CD4-positive, alpha-beta T cell (primary cell): ENCODE results near the gene FBXL15. TPM values are rescaled to one million over a fixed set of nuclear protein-coding genes. Genes with fewer than 3 reads are reported as not detected.

ENCODE experiments used
- ATAC-seq: fragments of 200-7000 bp; cut with Tn5 transposase; one replicate; pipeline ENCODE4 v1.10.0; 2022; ENCODE audit warnings: mild to moderate bottlenecking; ENCODE audit not compliant: poor library complexity
- CTCF ChIA-PET: fragments of 350-600 bp; sonication (Branson Sonifier 250); formaldehyde crosslinking; loops from one replicate; lab custom pipeline; 2021; ENCODE audit warnings: antibody characterized with exemption, inconsistent platforms; lab: Charles Lee
- POLR2A ChIA-PET: fragments of 350-600 bp; sonication (Branson Sonifier 250); formaldehyde crosslinking; loops from one replicate; lab custom pipeline; 2021; ENCODE audit warnings: antibody characterized with exemption, inconsistent platforms; lab: Charles Lee
- DNase-seq, 14 experiments: peaks; one replicate each; pipeline ENCODE4 v3.0.0-alpha.2; 2013 to 2020; ENCODE audit warnings: mixed read lengths in 2 of 14
- H3K27ac ChIP-seq, 2 donors: one replicate each; pipeline versions ENCODE4 v1.5.1 to v1.7.0; 2013; ENCODE audit warnings: low read length in 2 of 2, low read depth in 1 of 2, mild to moderate bottlenecking in 1 of 2
- H3K27me3 ChIP-seq, 2 experiments: 1 replicate in 1 of 2; 2 replicates in 1 of 2; pipeline versions ENCODE4 v1.6.1 to v1.7.0; 2013; ENCODE audit warnings: low read length in 2 of 2, control low read depth in 1 of 2, mild to moderate bottlenecking in 1 of 2, moderate library complexity in 1 of 2; ENCODE audit not compliant: insufficient read depth in 2 of 2, control insufficient read depth in 1 of 2
- H3K36me3 ChIP-seq: one replicate; pipeline ENCODE4 v1.6.1; 2013; ENCODE audit warnings: low read length, control low read depth; ENCODE audit not compliant: insufficient read depth
- H3K4me1 ChIP-seq: one replicate; pipeline ENCODE4 v1.6.1; 2013; ENCODE audit warnings: low read length, control low read depth; ENCODE audit not compliant: insufficient read depth
- H3K4me3 ChIP-seq: one replicate; pipeline ENCODE4 v1.5.1; 2013; ENCODE audit warnings: mild to moderate bottlenecking, low read length, moderate library complexity
- H3K9me3 ChIP-seq, 2 experiments: 1 replicate in 1 of 2; 2 replicates in 1 of 2; pipeline versions ENCODE4 v1.6.1 to v1.7.0; 2013; ENCODE audit warnings: low read length in 2 of 2, mild to moderate bottlenecking in 2 of 2, control low read depth in 1 of 2, moderate library complexity in 1 of 2; ENCODE audit not compliant: control insufficient read depth in 1 of 2, insufficient read depth in 1 of 2
- H3K27ac Mint-ChIP-seq: one replicate; pipeline ENCODE4 v1.8.0; 2020; ENCODE audit warnings: mixed read lengths
- H3K27me3 Mint-ChIP-seq: one replicate; pipeline ENCODE4 v1.8.0; 2021; ENCODE audit warnings: mixed read lengths
- H3K36me3 Mint-ChIP-seq: one replicate; pipeline ENCODE4 v1.8.0; 2021; ENCODE audit warnings: low read depth, mixed read lengths
- H3K4me1 Mint-ChIP-seq: one replicate; pipeline ENCODE4 v1.8.0; 2021; ENCODE audit warnings: low read depth, mixed read lengths
- H3K4me3 Mint-ChIP-seq: one replicate; pipeline ENCODE4 v1.8.0; 2020; ENCODE audit warnings: mild to moderate bottlenecking, mixed read lengths
- H3K9me3 Mint-ChIP-seq: one replicate; pipeline ENCODE4 v1.8.0; 2020; ENCODE audit warnings: mixed read lengths
- intact Hi-C, 2 experiments: fragments of 100-400 bp; cut with DNase I in 1 of 2; cut with micrococcal nuclease in 1 of 2; formaldehyde crosslinking; loops; one replicate each; pipeline versions ENCODE4 v1.15.1 to v1.9.0; 2023 to 2025; cut with DNase I, micrococcal nuclease
- total RNA-seq, 174 experiments: library from RNA in 2 of 174; stranded (reverse) in 2 of 174; gene quantifications; one replicate each; pipeline ENCODE4 v1.2.3 and lab custom pipeline; 2021 to 2026
- TF ChIP-seq, protein P1 (sequence below): fragments of 200-600 bp; IDR thresholded peaks from one replicate; pipeline ENCODE4 v1.8.0; 2022; ENCODE audit warnings: antibody characterized with exemption, mild to moderate bottlenecking

Gene FBXL15
- total RNA-seq, 2 experiments from 2014 or later = 10.2 to 10.4 TPM

DNA sequence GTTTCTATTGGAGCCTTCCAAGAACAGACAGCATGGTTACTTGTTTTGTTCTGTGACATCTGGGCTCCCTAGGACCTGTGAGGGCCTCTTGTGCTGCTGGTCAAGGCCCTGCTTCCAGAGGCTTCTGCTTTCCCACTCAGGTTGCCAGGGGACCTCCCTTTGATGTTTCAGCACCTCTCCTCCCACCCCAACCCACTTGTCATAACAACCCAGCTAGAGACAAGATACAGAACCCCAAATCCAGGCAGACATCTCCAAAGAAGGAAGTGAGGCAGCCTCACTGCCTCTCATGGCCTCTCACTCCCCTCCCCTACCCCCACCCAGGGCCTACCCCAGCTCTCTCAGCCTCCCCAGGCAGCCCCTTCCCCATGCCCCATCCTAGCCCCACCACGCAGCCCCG is 13.8 kb upstream of the FBXL15 start:
- no peak overlapping the region for H3K27ac ChIP-seq
- intact Hi-C loops = no loop called here
- TF ChIP-seq, protein P1, sequence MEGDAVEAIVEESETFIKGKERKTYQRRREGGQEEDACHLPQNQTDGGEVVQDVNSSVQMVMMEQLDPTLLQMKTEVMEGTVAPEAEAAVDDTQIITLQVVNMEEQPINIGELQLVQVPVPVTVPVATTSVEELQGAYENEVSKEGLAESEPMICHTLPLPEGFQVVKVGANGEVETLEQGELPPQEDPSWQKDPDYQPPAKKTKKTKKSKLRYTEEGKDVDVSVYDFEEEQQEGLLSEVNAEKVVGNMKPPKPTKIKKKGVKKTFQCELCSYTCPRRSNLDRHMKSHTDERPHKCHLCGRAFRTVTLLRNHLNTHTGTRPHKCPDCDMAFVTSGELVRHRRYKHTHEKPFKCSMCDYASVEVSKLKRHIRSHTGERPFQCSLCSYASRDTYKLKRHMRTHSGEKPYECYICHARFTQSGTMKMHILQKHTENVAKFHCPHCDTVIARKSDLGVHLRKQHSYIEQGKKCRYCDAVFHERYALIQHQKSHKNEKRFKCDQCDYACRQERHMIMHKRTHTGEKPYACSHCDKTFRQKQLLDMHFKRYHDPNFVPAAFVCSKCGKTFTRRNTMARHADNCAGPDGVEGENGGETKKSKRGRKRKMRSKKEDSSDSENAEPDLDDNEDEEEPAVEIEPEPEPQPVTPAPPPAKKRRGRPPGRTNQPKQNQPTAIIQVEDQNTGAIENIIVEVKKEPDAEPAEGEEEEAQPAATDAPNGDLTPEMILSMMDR = no peak
- peaks cover 45% of the 10 kb centered on the region for H3K4me1 ChIP-seq
- H3K9me3 ChIP-seq = peaks cover 0 to 15% of the 10 kb centered on the region in 2 experiments
- H3K9me3 Mint-ChIP-seq = no peaks in the 10 kb centered on the region
- DNase-seq (peak in 2 of 14 experiments; percentile 26 to 51), ATAC-seq (no peak)
- ChIA-PET CTCF (interaction anchor here (0.7 to 1.9 kb wide), 2 partner anchors 13 to 65 kb away, joined by 3 to 4 read pairs; no protein-coding TSS in a partner anchor), POLR2A (interaction anchor here (2.6 to 6.1 kb wide), 2 partner anchors 11 to 14 kb away, joined by 8 to 31 read pairs; partner anchors contain the start of genes FBXL15 and NFKB2)
- H3K4me1 Mint-ChIP-seq = peaks cover 47% of the 10 kb centered on the region
- peak overlapping the region; percentile 85 for H3K27ac Mint-ChIP-seq
- H3K36me3 Mint-ChIP-seq = peaks cover 40% of the 10 kb centered on the region
- peaks cover 11% of the 10 kb centered on the region for H3K36me3 ChIP-seq
- H3K4me3 ChIP-seq = no peak overlapping the region
- H3K27me3 Mint-ChIP-seq = peaks cover 28% of the 10 kb centered on the region
- peak overlapping the region; percentile 66 for H3K4me3 Mint-ChIP-seq
- H3K27me3 ChIP-seq = peaks cover 8 to 17% of the 10 kb centered on the region in 2 experiments

DNA sequence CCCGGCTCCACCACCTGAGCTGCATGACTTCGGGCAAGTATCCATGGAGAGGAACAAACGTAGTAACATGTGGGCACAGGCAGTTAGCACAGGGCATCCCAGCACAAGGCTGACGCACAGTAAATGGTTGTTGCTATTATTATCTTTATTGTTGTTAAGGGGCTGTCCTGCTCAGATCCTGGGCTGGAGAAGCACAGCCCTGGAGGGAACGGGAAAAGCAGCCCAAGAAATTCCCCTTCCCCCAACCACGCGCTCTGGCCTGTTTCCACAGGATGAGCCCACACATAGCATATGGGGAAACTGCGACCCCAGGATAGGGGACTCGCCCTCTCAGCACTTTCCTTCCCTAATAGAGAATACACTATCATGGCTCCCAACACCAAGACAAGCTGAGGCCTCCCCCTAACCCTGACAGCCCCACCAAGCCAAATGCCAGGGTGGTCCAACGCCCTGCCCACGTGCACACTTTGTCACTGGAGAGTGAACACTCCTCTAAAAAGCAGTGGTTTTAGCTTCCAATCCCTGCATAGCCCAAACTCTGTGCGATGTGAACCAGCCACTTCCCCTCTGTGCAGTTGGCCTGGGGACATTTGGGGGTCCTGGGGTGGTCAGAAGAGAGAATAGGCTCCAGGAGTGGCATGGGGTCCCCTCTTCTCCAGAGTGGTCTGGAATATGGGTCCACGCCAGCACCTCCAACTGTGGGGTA is 13.1 kb upstream of the FBXL15 start:
- H3K9me3 Mint-ChIP-seq = no peaks in the 10 kb centered on the region
- intact Hi-C loops = no loop called here
- no peak for ATAC-seq
- peaks cover 8 to 18% of the 10 kb centered on the region in 2 experiments for H3K27me3 ChIP-seq
- H3K27me3 Mint-ChIP-seq = peaks cover 29% of the 10 kb centered on the region
- no peak overlapping the region for H3K27ac ChIP-seq
- peak overlapping the region; percentile 66 for H3K4me3 Mint-ChIP-seq
- TF ChIP-seq, protein P1 = no peak
- POLR2A ChIA-PET = interaction anchor here (2.6 to 6.1 kb wide), 2 partner anchors 12 to 14 kb away, joined by 8 to 31 read pairs; partner anchors contain the start of genes FBXL15 and NFKB2
- H3K4me1 Mint-ChIP-seq = peaks cover 49% of the 10 kb centered on the region
- peak overlapping the region; percentile 85 for H3K27ac Mint-ChIP-seq
- CTCF ChIA-PET = interaction anchor here (1.4 to 1.9 kb wide), 2 partner anchors 8 to 13 kb away, joined by 4 to 8 read pairs; no protein-coding TSS in a partner anchor
- H3K9me3 ChIP-seq = peaks cover 0 to 15% of the 10 kb centered on the region in 2 experiments
- peaks cover 51% of the 10 kb centered on the region for H3K4me1 ChIP-seq
- peak in 2 of 14 experiments; percentile 25 to 43 for DNase-seq
- H3K4me3 ChIP-seq = no peak overlapping the region
- peaks cover 36% of the 10 kb centered on the region for H3K36me3 Mint-ChIP-seq
- H3K36me3 ChIP-seq = peaks cover 4% of the 10 kb centered on the region

DNA sequence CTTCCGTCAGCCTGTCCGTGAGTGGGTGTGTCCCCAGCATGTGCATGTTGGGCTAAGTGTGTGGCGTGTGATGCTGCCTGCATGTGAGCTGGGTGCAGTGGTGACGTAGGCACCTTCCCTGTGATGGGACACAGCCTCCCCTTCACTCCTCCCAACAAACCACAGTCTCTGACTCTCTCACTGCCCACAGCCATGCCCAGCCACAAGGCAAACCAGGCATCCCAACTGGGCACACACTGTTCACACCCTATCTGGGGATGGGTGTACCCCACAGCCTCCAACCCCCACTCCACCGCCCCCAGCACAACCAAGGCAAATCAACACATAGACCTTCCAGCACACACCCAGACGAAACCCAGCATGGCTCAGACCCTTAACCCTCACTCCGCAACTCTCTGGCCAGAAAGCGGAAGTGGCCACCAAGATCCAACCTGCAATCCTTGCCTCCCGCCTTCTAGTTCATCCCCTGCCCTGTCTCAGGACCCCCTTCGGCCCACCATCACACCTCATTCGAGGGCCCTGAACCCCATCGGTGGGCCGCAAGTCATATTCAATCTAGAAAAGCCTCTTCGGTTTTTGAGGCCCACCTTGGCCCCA is 12.4 kb upstream of the FBXL15 start:
- peaks cover 57% of the 10 kb centered on the region for H3K4me1 ChIP-seq
- POLR2A ChIA-PET = interaction anchor here (2.6 to 6.1 kb wide), 2 partner anchors 13 kb away, joined by 8 to 31 read pairs; partner anchors contain the start of genes FBXL15 and NFKB2

More for the DNA sequence above, 12.4 kb upstream of the FBXL15 start:
- Histone ChIP-seq H3K36me3 (no peaks in the 10 kb centered on the region), H3K9me3 (peaks cover 0 to 15% of the 10 kb centered on the region in 2 experiments), H3K27me3 (peaks cover 8 to 18% of the 10 kb centered on the region in 2 experiments), H3K4me3 (peak overlapping the region; percentile 28), H3K27ac (no peak overlapping the region)
- intact Hi-C loops = no loop called here
- DNase-seq (peak in 3 of 14 experiments; percentile 10 to 74 (median 61)), ATAC-seq (peak; percentile 20)
- H3K27ac Mint-ChIP-seq = peak overlapping the region; percentile 85
- peaks cover 35% of the 10 kb centered on the region for H3K36me3 Mint-ChIP-seq
- H3K4me3 Mint-ChIP-seq = peak overlapping the region; percentile 66
- H3K4me1 Mint-ChIP-seq = peaks cover 55% of the 10 kb centered on the region
- TF ChIP-seq, protein P1 = no peak
- CTCF ChIA-PET = interaction anchor here (1.4 kb wide), 1 partner anchor 9 kb away, joined by 8 read pairs; no protein-coding TSS in a partner anchor
- H3K27me3 Mint-ChIP-seq = peaks cover 36% of the 10 kb centered on the region
- no peaks in the 10 kb centered on the region for H3K9me3 Mint-ChIP-seq
